ENCODE data around the gene ZNF594.
"Not testable (repeated sequence)": the region's sequence is repeated elsewhere in the genome, so short reads cannot be mapped to it uniquely, and the experiment has no call there.

ZNF594 gene

DNA sequence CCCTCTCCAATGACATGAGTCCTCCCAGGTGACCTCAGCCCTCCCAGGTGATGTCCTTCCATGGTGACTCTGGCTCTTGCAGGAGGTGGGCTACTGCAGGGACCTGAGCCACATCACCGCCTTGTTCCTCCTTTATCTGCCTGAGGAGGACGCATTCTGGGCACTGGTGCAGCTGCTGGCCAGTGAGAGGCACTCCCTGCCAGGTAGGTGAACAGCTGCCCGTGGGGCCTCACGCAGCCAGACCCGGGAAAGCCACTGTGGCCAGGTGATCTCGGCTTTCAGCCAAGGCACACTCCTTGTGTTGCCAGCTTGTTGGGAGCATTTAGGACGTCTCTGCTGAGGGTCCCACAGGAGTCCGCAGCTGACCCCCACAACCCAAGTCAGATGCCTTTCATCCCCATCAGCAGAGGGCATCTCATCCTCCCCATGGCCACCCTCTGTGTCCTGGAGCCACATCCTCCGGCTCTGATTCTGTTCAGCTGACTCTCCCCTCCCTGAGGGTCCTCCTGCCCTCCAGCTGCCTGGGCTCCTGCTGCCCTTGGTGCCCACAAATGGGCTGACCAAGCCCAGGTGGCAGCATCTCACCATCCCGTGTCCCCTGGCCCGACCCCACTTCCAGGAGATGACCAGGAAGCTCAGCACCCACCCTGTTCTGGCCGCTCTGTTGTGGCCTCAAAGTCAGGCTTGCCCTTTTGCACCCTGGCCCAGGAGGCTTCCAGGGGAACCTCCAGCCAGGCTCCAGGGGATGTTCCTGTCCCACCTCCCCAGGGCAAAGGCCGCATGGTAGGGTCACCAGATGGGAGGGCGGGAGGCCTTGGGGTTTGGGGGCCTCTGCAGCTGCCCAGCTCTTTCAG lies 55.7 kb downstream of the ZNF594 start:
- no peak for DNase-seq

DNA sequence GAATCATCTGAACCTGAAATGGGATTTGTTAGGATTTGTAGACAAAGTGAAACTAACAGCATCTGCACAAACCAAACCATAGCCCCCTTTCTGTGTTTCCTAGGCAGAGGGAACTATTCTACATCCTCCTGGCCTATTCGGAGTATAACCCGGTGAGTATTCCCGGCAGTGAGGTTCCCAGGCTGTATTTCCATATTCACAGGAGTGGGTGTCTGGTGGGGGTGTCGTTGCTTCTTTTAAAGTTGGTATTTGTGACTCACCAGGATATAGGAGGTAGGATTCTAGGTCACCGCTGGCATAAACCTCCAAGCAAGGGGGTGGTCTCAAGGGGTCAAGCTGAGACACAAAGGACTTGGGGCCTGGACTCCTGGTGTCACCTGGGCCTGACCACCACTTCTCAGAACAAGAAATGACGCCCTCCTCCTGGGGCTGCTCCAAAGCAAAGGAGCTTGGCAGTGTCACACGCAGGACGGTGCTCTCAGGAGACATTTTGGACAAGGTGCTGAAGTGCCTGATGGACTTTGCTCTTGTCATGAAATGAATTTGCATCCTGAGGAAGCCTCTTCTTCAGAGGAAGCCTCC lies 56.4 kb downstream of the ZNF594 start:
- DNase-seq = not testable (repeated sequence)

DNA sequence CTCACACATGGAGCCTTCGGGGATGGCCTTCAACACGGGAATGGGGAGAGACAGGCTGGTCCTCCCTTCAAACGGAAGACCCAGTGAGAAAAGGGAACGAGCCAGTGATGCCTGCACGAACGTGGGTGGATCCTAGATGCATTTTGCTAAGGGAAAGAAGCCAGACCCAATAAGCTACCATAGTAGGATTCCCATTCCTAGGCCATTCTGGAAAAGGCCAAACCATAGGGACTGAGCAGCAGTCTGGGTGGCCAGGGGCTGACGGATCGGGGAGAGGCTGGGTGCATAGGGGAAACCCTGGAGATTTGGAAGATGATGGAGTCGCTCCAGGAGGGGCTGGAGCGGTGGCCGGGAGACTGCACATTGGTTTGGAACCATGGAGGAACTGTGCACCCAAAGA lies 57.1 kb downstream of the ZNF594 start:
- DNase-seq = not testable (repeated sequence)

DNA sequence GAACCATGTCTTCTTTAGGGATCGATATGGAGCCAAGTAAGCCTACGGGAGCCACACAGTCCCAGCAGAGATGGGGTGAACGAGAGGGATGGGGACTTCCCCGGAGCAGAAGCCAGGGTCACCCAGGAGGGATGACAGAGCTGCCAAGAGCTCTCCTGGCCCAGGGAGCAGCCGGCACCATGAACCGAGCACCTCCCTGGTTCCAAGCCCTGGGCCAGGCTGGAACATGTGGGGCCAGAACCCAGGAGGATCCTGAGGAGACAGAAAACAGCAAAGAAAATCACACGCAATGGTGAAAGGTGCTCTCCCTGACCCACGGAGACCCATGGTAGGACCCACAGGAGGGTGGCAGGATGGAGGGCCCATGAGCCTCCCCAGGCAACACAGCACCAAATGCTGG lies 57.7 kb downstream of the ZNF594 start:
- not testable (repeated sequence) for DNase-seq

DNA sequence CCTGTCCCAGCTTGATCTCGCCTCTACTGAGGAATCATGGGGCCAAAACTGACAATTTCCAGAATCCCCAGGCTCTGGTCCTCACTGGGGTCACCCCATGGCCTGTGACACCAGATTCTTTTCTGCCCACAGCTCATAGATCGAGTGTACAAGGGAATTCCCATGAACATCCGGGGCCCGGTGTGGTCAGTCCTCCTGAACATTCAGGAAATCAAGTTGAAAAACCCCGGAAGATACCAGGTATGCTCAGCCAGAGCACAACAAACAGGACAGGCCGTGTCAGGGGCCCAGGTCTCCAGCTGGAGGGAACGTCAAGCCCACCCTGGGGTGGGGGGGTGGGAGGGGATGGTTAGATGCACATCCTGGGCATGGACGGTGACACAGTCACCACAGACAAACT lies 58.4 kb downstream of the ZNF594 start:
- no peak for DNase-seq

DNA sequence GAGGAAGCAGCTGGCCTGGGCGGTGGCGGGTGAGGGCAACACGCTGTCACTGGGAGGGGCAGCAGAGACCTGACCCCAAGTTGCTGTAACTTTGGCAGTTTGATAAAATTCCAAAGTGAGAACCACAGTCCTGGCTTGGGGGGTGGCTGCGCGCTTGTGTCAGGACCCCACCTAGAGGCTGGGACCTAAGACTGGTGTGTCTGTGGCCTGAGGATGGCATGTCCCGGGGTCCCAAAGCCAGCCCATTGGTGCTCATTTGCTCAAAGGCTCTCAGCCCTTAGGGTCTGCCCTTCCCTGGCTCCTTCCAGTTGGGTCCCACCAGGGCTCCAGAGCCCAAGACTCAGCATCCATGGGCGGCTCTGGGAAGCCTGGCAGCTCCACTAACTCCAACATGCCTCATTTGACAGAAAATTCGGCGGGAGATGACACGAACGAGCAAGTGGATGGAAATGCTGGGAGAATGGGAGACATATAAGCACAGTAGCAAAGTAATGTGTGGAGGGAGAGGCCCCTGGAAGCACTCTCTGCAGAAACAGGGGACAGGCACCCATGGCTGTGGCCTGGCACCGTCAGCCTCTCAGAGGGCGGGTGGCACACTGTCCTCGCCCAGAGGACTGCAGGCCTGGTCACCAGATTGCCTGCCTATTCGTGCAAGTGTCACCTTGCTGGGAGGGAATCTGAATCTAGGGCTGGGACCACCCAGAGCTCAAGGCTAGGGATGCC lies 59.0 kb downstream of the ZNF594 start:
- not testable (repeated sequence) for DNase-seq

DNA sequence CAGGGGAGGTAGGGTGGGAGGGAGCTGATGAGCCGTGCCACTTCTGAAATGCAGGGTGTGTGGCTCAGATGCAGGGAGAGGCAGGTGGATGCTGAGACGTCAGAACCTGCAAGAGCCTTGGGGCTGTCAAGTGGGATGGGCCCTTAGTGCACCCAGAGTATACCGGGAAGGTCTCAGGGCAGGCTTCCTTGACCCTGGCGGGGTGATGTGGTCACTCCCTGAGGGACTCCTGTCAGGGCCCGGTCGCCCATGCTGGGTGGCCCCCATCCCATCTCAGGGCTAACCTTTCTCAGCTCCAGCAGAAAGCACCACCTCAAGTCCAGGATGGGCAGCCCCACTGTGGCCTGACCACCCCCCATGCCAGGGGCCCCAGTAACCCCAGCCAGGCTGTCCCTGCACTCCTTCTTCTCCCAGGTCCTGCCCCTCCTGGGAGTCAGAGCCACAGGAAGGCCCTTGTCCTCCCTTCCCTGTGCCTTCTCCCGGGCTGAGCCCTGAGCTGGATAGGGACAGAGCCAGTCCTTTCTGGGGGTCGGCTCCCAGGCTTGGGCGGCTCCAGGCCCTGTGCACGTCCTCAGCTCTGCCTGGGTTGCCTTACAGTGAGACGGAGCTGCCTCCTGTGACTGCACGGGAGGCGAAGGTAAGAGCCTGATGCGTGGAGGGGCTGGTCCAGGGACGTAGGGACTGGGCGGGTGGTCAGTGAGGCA lies 59.7 kb downstream of the ZNF594 start:
- DNase-seq = not testable (repeated sequence)

DNA sequence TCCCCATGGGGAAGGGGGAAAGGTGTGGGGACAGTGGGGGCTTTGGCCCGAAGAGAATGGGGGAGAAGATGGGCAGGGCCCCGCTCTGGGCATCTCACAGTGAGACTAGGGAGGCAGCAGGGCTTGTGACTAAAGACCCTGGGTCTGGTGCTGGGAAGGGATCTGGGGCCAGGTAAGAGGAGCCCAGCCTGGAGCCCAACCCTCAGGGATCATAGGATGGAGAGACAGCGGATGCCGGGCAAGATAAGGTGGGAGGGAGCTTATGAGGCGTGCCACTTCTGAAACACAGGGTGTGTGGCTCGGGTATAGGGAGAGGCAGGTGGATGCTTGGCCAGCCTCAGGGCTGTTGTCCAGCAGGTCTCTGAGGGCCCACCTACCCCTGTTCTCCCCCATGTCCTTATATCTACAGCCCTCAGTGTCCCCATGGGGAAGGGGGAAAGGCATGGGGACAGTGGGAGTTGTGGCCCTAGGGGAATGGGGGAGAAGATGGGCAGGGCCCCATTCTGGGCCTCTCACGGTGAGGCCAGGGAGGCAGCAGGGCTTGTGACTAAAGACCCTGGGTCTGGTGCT lies 60.4 kb downstream of the ZNF594 start:
- DNase-seq = no peak

DNA sequence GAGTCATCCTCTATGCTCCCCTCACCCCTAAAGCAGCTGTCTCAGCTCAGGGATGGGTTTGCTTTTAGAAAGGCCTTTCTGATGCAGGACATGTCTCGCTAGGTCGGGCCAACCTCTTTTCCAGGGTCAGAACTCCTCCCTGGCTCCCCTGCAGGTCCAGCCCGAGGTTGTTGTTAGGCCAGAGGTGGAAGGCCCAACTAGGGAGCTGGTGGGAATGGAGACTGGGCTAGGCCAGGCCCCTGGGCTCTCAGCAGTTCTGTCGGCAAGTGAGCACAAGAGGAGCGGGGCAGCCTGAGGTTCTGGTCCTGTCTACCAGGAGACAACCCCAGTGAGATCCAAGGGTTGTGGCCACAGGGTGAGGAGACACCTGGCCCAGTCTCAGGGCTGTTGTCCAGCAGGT lies 61.0 kb downstream of the ZNF594 start:
- DNase-seq = not testable (repeated sequence)

DNA sequence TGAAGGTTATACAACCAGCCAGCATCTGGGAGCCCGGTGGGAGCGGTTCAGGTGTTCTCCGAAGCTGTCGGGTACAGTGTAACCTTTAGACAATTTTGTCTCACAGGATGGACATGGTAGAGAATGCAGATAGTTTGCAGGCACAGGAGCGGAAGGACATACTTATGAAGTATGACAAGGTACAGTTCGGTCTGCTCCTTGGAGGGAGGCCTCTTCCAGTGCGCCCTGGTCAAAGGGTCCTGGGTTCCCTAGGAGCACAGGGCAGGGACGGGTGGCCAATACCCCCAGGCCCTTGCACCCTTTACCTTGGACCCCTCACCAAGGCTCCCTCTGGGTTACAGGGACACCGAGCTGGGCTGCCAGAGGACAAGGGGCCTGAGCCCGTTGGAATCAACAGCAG lies 61.4 kb downstream of the ZNF594 start:
- not testable (repeated sequence) for DNase-seq

DNA sequence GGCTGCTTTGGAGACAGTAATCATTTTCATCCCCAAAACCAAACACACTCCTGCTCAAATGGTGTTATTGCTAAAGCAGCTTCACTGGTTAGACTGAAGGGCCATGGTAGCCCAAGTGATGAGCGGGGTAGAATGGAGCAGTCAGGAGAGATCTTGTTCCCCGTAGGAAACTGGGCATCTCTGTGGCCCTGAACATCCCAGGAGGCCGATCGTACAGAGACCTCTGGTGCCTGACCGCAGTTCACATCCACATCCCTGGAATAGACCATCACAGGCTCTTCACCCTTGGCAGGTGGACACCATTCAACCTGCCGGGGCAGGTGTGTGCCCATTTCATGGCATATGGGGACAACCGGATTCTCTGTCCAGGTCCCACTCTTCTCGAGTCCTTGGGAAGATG lies 61.9 kb downstream of the ZNF594 start:
- not testable (repeated sequence) for DNase-seq
